Body of pancreas (tissue), 4 donors: ENCODE results near the gene N4BP2L1.

Source experiments
- CTCF ChIP-seq, 7 experiments: fragments of 450-650 bp in 4 of 7; fragments of 200-600 bp in 3 of 7; sonication (generic) in 3 of 7; IDR thresholded peaks; one replicate each; pipeline ENCODE4 v1.5.1; 2016 to 2019; ENCODE audit warnings: antibody characterized with exemption in 7 of 7
- POLR2A ChIP-seq, 3 donors: fragments of 450-650 bp; IDR thresholded peaks; one replicate each; pipeline ENCODE4 v1.6.1; 2016; ENCODE audit warnings: antibody characterized with exemption in 3 of 3, mild to moderate bottlenecking in 2 of 3

GRCh38 chr13:32423592-32423991 is 4.3 kb downstream of the N4BP2L1 start:
- no peak for TF ChIP-seq CTCF (IDR thresholded peaks at IDR 0.05)
- no peak for TF ChIP-seq POLR2A (IDR thresholded peaks at IDR 0.05)
